A549 (cell line): ENCODE measurements around the gene IGSF10.

Experiments
- CTCF ChIP-seq: fragments of >200 bp; sonication (Bioruptor Twin); formaldehyde crosslinking; IDR thresholded peaks from 3 replicates; pipeline ENCODE4 v1.5.1; 2016
- ESRRA ChIP-seq: fragments of 150-350 bp; IDR thresholded peaks from 2 replicates; pipeline ENCODE4 v1.6.1; 2014; ENCODE audit warnings: mild to moderate bottlenecking, low read length, borderline replicate concordance
- JUNB ChIP-seq: fragments of >200 bp; sonication (Bioruptor Twin); formaldehyde crosslinking; IDR thresholded peaks from 2 replicates; pipeline ENCODE4 v1.6.1; 2016
- NR3C1 ChIP-seq: fragments of >200 bp; sonication (Bioruptor Twin); formaldehyde crosslinking; IDR thresholded peaks from 3 replicates; pipeline ENCODE4 v1.6.1; 2017
- PHF8 ChIP-seq: fragments of 200-600 bp; sonication (generic); IDR thresholded peaks from 2 replicates; pipeline ENCODE4 v1.6.1; 2016; ENCODE audit warnings: low read depth, mild to moderate bottlenecking, antibody characterized with exemption, moderate library complexity, borderline replicate concordance
- POLR2A ChIP-seq: IDR thresholded peaks from 2 replicates; pipeline ENCODE4 v1.6.1; 2012; ENCODE audit warnings: mild to moderate bottlenecking, low read length
- TF ChIP-seq, protein P1 (sequence below): fragments of 200-600 bp; sonication (generic); IDR thresholded peaks from 2 replicates; pipeline ENCODE4 v1.6.1; 2016; ENCODE audit warnings: antibody characterized with exemption, mild to moderate bottlenecking, moderate library complexity

DNA sequence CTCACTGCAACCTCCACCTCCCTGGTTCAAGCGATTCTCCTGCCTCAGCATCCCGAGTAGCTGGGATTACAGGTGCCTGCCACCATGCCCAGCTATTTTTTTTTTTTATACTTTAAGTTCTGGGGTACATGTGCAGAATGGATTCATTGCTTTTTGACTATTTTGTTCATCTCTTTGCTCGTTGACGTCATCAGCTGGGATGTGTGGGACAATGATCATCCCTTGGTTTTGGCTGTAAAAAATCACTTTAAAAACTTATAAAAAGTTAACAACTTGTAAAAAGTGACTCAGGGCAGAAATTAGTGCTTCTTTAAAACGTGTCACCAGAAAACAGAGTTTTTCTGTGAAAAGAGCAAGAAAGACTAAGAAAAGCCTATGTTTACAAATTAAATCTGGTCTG lies 37.8 kb downstream of the IGSF10 start:
- no peak for TF ChIP-seq ESRRA
- TF ChIP-seq, protein P1, sequence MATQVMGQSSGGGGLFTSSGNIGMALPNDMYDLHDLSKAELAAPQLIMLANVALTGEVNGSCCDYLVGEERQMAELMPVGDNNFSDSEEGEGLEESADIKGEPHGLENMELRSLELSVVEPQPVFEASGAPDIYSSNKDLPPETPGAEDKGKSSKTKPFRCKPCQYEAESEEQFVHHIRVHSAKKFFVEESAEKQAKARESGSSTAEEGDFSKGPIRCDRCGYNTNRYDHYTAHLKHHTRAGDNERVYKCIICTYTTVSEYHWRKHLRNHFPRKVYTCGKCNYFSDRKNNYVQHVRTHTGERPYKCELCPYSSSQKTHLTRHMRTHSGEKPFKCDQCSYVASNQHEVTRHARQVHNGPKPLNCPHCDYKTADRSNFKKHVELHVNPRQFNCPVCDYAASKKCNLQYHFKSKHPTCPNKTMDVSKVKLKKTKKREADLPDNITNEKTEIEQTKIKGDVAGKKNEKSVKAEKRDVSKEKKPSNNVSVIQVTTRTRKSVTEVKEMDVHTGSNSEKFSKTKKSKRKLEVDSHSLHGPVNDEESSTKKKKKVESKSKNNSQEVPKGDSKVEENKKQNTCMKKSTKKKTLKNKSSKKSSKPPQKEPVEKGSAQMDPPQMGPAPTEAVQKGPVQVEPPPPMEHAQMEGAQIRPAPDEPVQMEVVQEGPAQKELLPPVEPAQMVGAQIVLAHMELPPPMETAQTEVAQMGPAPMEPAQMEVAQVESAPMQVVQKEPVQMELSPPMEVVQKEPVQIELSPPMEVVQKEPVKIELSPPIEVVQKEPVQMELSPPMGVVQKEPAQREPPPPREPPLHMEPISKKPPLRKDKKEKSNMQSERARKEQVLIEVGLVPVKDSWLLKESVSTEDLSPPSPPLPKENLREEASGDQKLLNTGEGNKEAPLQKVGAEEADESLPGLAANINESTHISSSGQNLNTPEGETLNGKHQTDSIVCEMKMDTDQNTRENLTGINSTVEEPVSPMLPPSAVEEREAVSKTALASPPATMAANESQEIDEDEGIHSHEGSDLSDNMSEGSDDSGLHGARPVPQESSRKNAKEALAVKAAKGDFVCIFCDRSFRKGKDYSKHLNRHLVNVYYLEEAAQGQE, result no peak
- TF ChIP-seq PHF8, result no peak
- no peak for TF ChIP-seq POLR2A
- TF ChIP-seq CTCF, result no peak
- TF ChIP-seq JUNB, result no peak
- no peak for TF ChIP-seq NR3C1
